DND-41 (cell line): ENCODE measurements around the gene AREL1.

Experiments used
- EZH2 ChIP-seq: IDR thresholded peaks from 3 replicates; pipeline ENCODE4 v1.6.1; 2012; ENCODE audit warnings: borderline replicate concordance, low read depth, mild to moderate bottlenecking, moderate library complexity, low read length, inconsistent platforms; ENCODE audit not compliant: severe bottlenecking
- TF ChIP-seq, protein P1 (sequence below): IDR thresholded peaks from 2 replicates; pipeline ENCODE4 v1.5.1; 2012; ENCODE audit warnings: borderline replicate concordance, low read length, moderate library complexity, mild to moderate bottlenecking; ENCODE audit not compliant: poor library complexity, severe bottlenecking; ENCODE audit errors: extremely low read depth

GRCh38 chr14:74705613-74706500, 7.0 kb downstream of the AREL1 start:
- TF ChIP-seq, protein P1, sequence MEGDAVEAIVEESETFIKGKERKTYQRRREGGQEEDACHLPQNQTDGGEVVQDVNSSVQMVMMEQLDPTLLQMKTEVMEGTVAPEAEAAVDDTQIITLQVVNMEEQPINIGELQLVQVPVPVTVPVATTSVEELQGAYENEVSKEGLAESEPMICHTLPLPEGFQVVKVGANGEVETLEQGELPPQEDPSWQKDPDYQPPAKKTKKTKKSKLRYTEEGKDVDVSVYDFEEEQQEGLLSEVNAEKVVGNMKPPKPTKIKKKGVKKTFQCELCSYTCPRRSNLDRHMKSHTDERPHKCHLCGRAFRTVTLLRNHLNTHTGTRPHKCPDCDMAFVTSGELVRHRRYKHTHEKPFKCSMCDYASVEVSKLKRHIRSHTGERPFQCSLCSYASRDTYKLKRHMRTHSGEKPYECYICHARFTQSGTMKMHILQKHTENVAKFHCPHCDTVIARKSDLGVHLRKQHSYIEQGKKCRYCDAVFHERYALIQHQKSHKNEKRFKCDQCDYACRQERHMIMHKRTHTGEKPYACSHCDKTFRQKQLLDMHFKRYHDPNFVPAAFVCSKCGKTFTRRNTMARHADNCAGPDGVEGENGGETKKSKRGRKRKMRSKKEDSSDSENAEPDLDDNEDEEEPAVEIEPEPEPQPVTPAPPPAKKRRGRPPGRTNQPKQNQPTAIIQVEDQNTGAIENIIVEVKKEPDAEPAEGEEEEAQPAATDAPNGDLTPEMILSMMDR = no peak
- no peak for TF ChIP-seq EZH2
